Fibroblast of the aortic adventitia (primary cell): Measurements from ENCODE around the gene TBKBP1. TPM values are rescaled to one million over a fixed set of nuclear protein-coding genes. Genes with fewer than 3 reads are reported as not detected.

Source experiments
- DNase-seq: peaks from one replicate; pipeline ENCODE4 v3.0.0-alpha.2; 2010; ENCODE audit warnings: low read depth
- H3K4me3 ChIP-seq: 2 replicates; pipeline ENCODE4 v1.5.1; 2011; ENCODE audit warnings: low read depth, mild to moderate bottlenecking, control low read depth, low read length, moderate library complexity
- CTCF ChIP-seq: IDR thresholded peaks from 2 replicates; pipeline ENCODE4 v1.5.1; 2011; ENCODE audit warnings: mild to moderate bottlenecking, low read length, control low read depth, inconsistent platforms; ENCODE audit not compliant: insufficient read depth
- total RNA-seq: library from RNA; depleted of rRNA; stranded (reverse); fragments of >200 nt; gene quantifications from 2 replicates; pipeline ENCODE4 v1.2.3, GENCODE V29; 2012; ENCODE audit warnings: low replicate concordance

TBKBP1 gene
- 7.9 and 9.5 TPM in 2 replicates for total RNA-seq

GRCh38 chr17:47693731-47694580 is at the start of gene TBKBP1:
Gene TBKBP1, plus strand, starts transcription at chr17:47694161. Its CDS starts 1,952 bp downstream, at chr17:47696113.
- peak; percentile 45 for DNase-seq
- TF ChIP-seq CTCF = no peak
- H3K4me3 ChIP-seq = peak within 1 kb of the TSS; percentile 72

GRCh38 chr17:47644324-47644723 is 49.6 kb upstream of the TBKBP1 start:
- TF ChIP-seq CTCF = no peak
- no peak for DNase-seq
- H3K4me3 ChIP-seq = no peak overlapping the region

GRCh38 chr17:47649153-47649971 is 44.6 kb upstream of the TBKBP1 start, which contains the start of gene KPNB1:
Gene KPNB1, plus strand, starts transcription at chr17:47649919. Its CDS starts 326 bp downstream, at chr17:47650245.
- peak; percentile 100 for DNase-seq
- no peak for TF ChIP-seq CTCF
- H3K4me3 ChIP-seq = peak within 1 kb of the TSS; percentile 92

- no peak for TF ChIP-seq CTCF
- peak overlapping the region; percentile 79 for H3K4me3 ChIP-seq
- no peak for DNase-seq
Measured at GRCh38 chr17:47649972-47650524, 43.9 kb upstream of the TBKBP1 start.

GRCh38 chr17:47650525-47651522 is 43.1 kb upstream of the TBKBP1 start:
- H3K4me3 ChIP-seq = peak overlapping the region; percentile 83
- TF ChIP-seq CTCF = no peak
- peak; percentile 95 for DNase-seq
